ENCODE measurements around the gene PIP4K2C.

DNA sequence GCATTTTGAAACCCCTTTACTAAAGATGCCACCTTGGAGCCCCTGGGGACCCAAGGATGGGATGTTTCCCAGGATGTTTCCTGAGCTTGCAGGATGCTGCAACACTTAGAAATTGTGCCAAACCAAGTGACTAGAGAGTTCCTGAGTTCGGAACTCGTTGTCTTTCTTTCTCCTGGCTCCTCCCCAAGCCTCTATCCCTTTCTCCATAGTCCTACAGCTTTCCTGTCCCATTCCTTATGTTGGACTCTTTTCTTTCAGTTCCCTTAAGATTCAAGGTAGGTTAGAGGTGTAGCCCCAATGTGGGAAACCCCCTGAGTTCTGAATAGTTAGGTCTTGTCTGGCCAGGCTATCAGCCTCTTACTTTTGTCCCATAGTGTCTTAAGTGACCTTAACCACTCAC lies 42.5 kb upstream of the PIP4K2C start:
- TF ChIP-seq, protein P1, sequence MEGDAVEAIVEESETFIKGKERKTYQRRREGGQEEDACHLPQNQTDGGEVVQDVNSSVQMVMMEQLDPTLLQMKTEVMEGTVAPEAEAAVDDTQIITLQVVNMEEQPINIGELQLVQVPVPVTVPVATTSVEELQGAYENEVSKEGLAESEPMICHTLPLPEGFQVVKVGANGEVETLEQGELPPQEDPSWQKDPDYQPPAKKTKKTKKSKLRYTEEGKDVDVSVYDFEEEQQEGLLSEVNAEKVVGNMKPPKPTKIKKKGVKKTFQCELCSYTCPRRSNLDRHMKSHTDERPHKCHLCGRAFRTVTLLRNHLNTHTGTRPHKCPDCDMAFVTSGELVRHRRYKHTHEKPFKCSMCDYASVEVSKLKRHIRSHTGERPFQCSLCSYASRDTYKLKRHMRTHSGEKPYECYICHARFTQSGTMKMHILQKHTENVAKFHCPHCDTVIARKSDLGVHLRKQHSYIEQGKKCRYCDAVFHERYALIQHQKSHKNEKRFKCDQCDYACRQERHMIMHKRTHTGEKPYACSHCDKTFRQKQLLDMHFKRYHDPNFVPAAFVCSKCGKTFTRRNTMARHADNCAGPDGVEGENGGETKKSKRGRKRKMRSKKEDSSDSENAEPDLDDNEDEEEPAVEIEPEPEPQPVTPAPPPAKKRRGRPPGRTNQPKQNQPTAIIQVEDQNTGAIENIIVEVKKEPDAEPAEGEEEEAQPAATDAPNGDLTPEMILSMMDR (conservative IDR thresholded peaks at IDR 0.05), result no peak
- TF ChIP-seq EZH2 (IDR thresholded peaks at IDR 0.05; ENCODE audit: low read depth), result no peak

All from PC-9 (cell line).